ENCODE data around the gene ANO7.

ANO7 gene

GRCh38 chr2:241213567-241213966 lies 25.1 kb downstream of the ANO7 start:
- no peak for DNase-seq

GRCh38 chr2:241214209-241214608 lies 25.7 kb downstream of the ANO7 start:
- no peak for DNase-seq

- no peak for DNase-seq
Measured at GRCh38 chr2:241214766-241215165, 26.3 kb downstream of the ANO7 start.

- DNase-seq, result no peak
Measured at GRCh38 chr2:241215421-241215820, 26.9 kb downstream of the ANO7 start.

GRCh38 chr2:241216211-241216761 lies 27.8 kb downstream of the ANO7 start:
- no peak for DNase-seq

- DNase-seq, result peak; percentile 44
Measured at GRCh38 chr2:241217320-241218031, 29.0 kb downstream of the ANO7 start.

- DNase-seq, result peak; percentile 60
Measured at GRCh38 chr2:241218131-241219029, 29.9 kb downstream of the ANO7 start.

- DNase-seq, result no peak
Measured at GRCh38 chr2:241219030-241219382, 30.5 kb downstream of the ANO7 start.

GRCh38 chr2:241219856-241220356 lies 31.4 kb downstream of the ANO7 start:
- no peak for DNase-seq

- no peak for DNase-seq
Measured at GRCh38 chr2:241223211-241224017, 34.9 kb downstream of the ANO7 start.

- DNase-seq, result no peak
Measured at GRCh38 chr2:241224018-241224850, 35.8 kb downstream of the ANO7 start.

GRCh38 chr2:241224851-241225438 lies 36.5 kb downstream of the ANO7 start:
- no peak for DNase-seq

GRCh38 chr2:241225545-241225944 lies 37.1 kb downstream of the ANO7 start:
- no peak for DNase-seq

GRCh38 chr2:241225983-241226382 lies 37.5 kb downstream of the ANO7 start:
- DNase-seq, result no peak

GRCh38 chr2:241226723-241227572 lies 38.5 kb downstream of the ANO7 start:
- no peak for DNase-seq

GRCh38 chr2:241227594-241227993 lies 39.1 kb downstream of the ANO7 start:
- no peak for DNase-seq

- no peak for DNase-seq
Measured at GRCh38 chr2:241228081-241228859, 39.8 kb downstream of the ANO7 start.

GRCh38 chr2:241228860-241229516 lies 40.5 kb downstream of the ANO7 start:
- no peak for DNase-seq
